PC-9 (cell line): ENCODE data around the gene IQSEC3. TPM values are rescaled to one million over a fixed set of nuclear protein-coding genes. Genes with fewer than 3 reads are reported as not detected.

Source experiments
- BruUV-seq: library from RNA; stranded (reverse); fragments of 400-500 nt; replicated peaks from 2 replicates; lab custom pipeline; 2021; lab: Mats Ljungman, UMichigan
- CTCF ChIA-PET: fragments of 300-600 bp; sonication (Branson Sonifier 250); formaldehyde crosslinking; loops from one replicate; lab custom pipeline; 2022; ENCODE audit warnings: antibody characterized with exemption; lab: Charles Lee
- POLR2A ChIA-PET: fragments of 300-600 bp; sonication (Branson Sonifier 250); formaldehyde crosslinking; loops from one replicate; lab custom pipeline; 2022; ENCODE audit warnings: antibody characterized with exemption; ENCODE audit not compliant: unreplicated experiment; lab: Charles Lee
- DNase-seq, 2 experiments: peaks; one replicate each; pipeline versions ENCODE4 v3.0.0 to v3.0.0-alpha.2; 2015 to 2022; ENCODE audit warnings: mixed read lengths in 1 of 2
- H2AFZ ChIP-seq: fragments of 200-600 bp; sonication (generic); 2 replicates; pipeline ENCODE4 v1.8.1; 2017; ENCODE audit warnings: antibody characterized with exemption
- H3F3A ChIP-seq: fragments of 200-600 bp; sonication (generic); 2 replicates; pipeline ENCODE4 v1.8.1; 2017; ENCODE audit warnings: antibody characterized with exemption, mild to moderate bottlenecking, low read depth; ENCODE audit not compliant: insufficient read depth
- H3K27ac ChIP-seq: fragments of 200-600 bp; sonication (generic); 2 replicates; pipeline ENCODE4 v1.6.1; 2016; ENCODE audit warnings: mixed run types
- H3K27me3 ChIP-seq: fragments of 200-600 bp; sonication (generic); 2 replicates; pipeline ENCODE4 v1.6.1; 2016; ENCODE audit warnings: low read depth, mixed run types; ENCODE audit not compliant: insufficient read depth
- H3K36me3 ChIP-seq: fragments of 200-600 bp; sonication (generic); 2 replicates; pipeline ENCODE4 v1.6.1; 2016; ENCODE audit warnings: low read depth, mixed run types
- H3K4me1 ChIP-seq: fragments of 200-600 bp; sonication (generic); replicated peaks from 2 replicates; pipeline ENCODE4 v1.6.1; 2016; ENCODE audit warnings: mixed run types; ENCODE audit not compliant: insufficient read depth
- H3K4me2 ChIP-seq: fragments of 200-600 bp; sonication (generic); 2 replicates; pipeline ENCODE4 v1.6.1; 2017; ENCODE audit warnings: mixed run types
- H3K4me3 ChIP-seq: fragments of 200-600 bp; sonication (generic); 2 replicates; pipeline ENCODE4 v1.6.1; 2016; ENCODE audit warnings: mixed run types
- H3K79me2 ChIP-seq: fragments of 200-600 bp; sonication (generic); 2 replicates; pipeline ENCODE4 v1.6.1; 2017; ENCODE audit warnings: low read depth, mixed run types
- H3K9me2 ChIP-seq: fragments of 200-600 bp; sonication (generic); 2 replicates; pipeline ENCODE4 v1.8.1; 2017; ENCODE audit warnings: mild to moderate bottlenecking; ENCODE audit not compliant: insufficient read depth
- H3K9me3 ChIP-seq: fragments of 200-600 bp; sonication (generic); 2 replicates; pipeline ENCODE4 v1.8.1; 2016; ENCODE audit warnings: low read depth; ENCODE audit not compliant: insufficient read depth
- H4K20me1 ChIP-seq: fragments of 200-600 bp; sonication (generic); 2 replicates; pipeline ENCODE4 v1.8.1; 2017; ENCODE audit not compliant: insufficient read depth
- CTCF ChIP-seq: fragments of 200-600 bp; sonication (generic); conservative IDR thresholded peaks from 2 replicates; pipeline ENCODE4 v1.6.1; 2017; ENCODE audit warnings: mixed run types, antibody characterized with exemption, mild to moderate bottlenecking, moderate library complexity
- EZH2 ChIP-seq: fragments of 200-600 bp; sonication (generic); IDR thresholded peaks from 2 replicates; pipeline ENCODE4 v1.8.0; 2017; ENCODE audit warnings: antibody characterized with exemption, low read depth
- intact Hi-C: fragments of 100-400 bp; cut with micrococcal nuclease; formaldehyde crosslinking; loops from one replicate; pipeline ENCODE4 v1.10.0; 2022; ENCODE audit not compliant: unreplicated experiment
- total RNA-seq: library from RNA; stranded (reverse); gene quantifications from 2 replicates; pipeline ENCODE4 v1.2.3, GENCODE V29; 2021

The IQSEC3 gene
- total RNA-seq, 1 experiment from 2014 or later: not detected

- CTCF ChIA-PET: no interaction called here
- Histone ChIP-seq H3K79me2 (no peaks in the 10 kb centered on the region), H3K27ac (no peak overlapping the region), H2AFZ (no peak overlapping the region), H3K4me3 (no peak overlapping the region), H3F3A (no peaks in the 10 kb centered on the region), H3K27me3 (peaks cover 39% of the 10 kb centered on the region), H3K9me2 (no peaks in the 10 kb centered on the region), H4K20me1 (no peaks in the 10 kb centered on the region), H3K4me1 (peaks cover 15% of the 10 kb centered on the region), H3K9me3 (no peaks in the 10 kb centered on the region), H3K36me3 (no peaks in the 10 kb centered on the region), H3K4me2 (no peak overlapping the region)
- no peak for DNase-seq
- BruUV-seq: no TSS peak
- POLR2A ChIA-PET: no interaction called here
- intact Hi-C loops: no loop called here
- TF ChIP-seq CTCF (no peak), EZH2 (no peak)
Measured at GRCh38 chr12:174596-174995, 108.0 kb downstream of the IQSEC3 start.

- DNase-seq: no peak
- H3K9me2 ChIP-seq: no peaks in the 10 kb centered on the region
- no TSS peak for BruUV-seq
- intact Hi-C loops: no loop called here
- peaks cover 32% of the 10 kb centered on the region for H3K27me3 ChIP-seq
- H3K36me3 ChIP-seq: no peaks in the 10 kb centered on the region
- H3F3A ChIP-seq: no peaks in the 10 kb centered on the region
- TF ChIP-seq CTCF (no peak), EZH2 (no peak)
- no peak overlapping the region for H3K4me2 ChIP-seq
- H2AFZ ChIP-seq: no peak overlapping the region
- H3K4me3 ChIP-seq: no peak overlapping the region
- no peaks in the 10 kb centered on the region for H4K20me1 ChIP-seq
- H3K4me1 ChIP-seq: peaks cover 15% of the 10 kb centered on the region
- H3K27ac ChIP-seq: no peak overlapping the region
- ChIA-PET CTCF (no interaction called here), POLR2A (no interaction called here)
- no peaks in the 10 kb centered on the region for H3K79me2 ChIP-seq
- no peaks in the 10 kb centered on the region for H3K9me3 ChIP-seq
Measured at GRCh38 chr12:175250-175649, 108.7 kb downstream of the IQSEC3 start.

GRCh38 chr12:175759-176158, 109.2 kb downstream of the IQSEC3 start:
- TF ChIP-seq CTCF (no peak), EZH2 (no peak)
- Histone ChIP-seq H3K4me1 (peaks cover 15% of the 10 kb centered on the region), H3F3A (no peaks in the 10 kb centered on the region), H3K4me2 (no peak overlapping the region), H3K79me2 (no peaks in the 10 kb centered on the region), H2AFZ (no peak overlapping the region), H3K27me3 (peaks cover 27% of the 10 kb centered on the region), H3K4me3 (no peak overlapping the region), H3K9me3 (no peaks in the 10 kb centered on the region), H3K27ac (no peak overlapping the region), H3K9me2 (no peaks in the 10 kb centered on the region), H4K20me1 (no peaks in the 10 kb centered on the region), H3K36me3 (no peaks in the 10 kb centered on the region)
- intact Hi-C loops: loop anchor here (1.0 kb wide), 1 partner anchor 31 kb away; no protein-coding TSS in a partner anchor
- CTCF ChIA-PET: no interaction called here
- POLR2A ChIA-PET: no interaction called here
- no TSS peak for BruUV-seq
- DNase-seq: no peak
